ENCODE data around the gene USP17L17. TPM values are rescaled to one million over a fixed set of nuclear protein-coding genes. Genes with fewer than 3 reads are reported as not detected.
"Not testable (repeated sequence)": the region's sequence is repeated elsewhere in the genome, so short reads cannot be mapped to it uniquely, and the experiment has no call there.

USP17L17 gene, protein sequence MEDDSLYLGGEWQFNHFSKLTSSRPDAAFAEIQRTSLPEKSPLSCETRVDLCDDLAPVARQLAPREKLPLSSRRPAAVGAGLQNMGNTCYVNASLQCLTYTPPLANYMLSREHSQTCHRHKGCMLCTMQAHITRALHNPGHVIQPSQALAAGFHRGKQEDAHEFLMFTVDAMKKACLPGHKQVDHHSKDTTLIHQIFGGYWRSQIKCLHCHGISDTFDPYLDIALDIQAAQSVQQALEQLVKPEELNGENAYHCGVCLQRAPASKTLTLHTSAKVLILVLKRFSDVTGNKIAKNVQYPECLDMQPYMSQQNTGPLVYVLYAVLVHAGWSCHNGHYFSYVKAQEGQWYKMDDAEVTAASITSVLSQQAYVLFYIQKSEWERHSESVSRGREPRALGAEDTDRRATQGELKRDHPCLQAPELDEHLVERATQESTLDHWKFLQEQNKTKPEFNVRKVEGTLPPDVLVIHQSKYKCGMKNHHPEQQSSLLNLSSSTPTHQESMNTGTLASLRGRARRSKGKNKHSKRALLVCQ
- total RNA-seq: not detected in 2 replicates
- total RNA-seq (2013): not detected
- polyA plus RNA-seq: not detected in 2 replicates
- not detected in 2 replicates for polyA minus RNA-seq

DNA sequence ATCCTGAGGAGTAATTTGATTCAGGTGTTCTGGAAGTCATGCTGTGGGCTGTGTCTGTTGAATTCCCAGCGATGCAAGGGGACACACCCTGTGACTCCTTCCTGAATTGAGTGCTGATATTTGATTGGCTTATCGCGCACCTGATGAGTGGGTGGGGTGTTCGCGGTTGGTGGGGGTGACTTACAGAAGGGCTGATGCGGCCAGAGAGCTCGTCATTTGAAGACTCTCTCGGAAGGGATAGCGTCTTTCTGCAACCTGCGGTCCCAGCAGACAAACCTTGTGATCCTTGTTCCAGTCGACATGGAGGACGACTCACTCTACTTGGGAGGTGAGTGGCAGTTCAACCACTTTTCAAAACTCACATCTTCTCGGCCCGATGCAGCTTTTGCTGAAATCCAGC, at the start of gene USP17L17:
Gene USP17L17 (plus strand): TSS at position 301 of the 400 bp plus-strand sequence. CDS start 0 bp downstream, at position 301.
- H3K27ac ChIP-seq (ENCODE audit: low read length in 2 of 2); intact Hi-C loops (cut with micrococcal nuclease); H3K9me3 Mint-ChIP-seq (ENCODE audit: insufficient read depth); H3K27ac Mint-ChIP-seq; CTCF ChIA-PET; H3K4me1 Mint-ChIP-seq; H3K4me3 ChIP-seq (ENCODE audit: control extremely low read depth in 1 of 5, extremely low read depth in 1 of 5, insufficient read depth in 1 of 5, low read depth in 2 of 5, low read length in 4 of 5); POLR2A ChIA-PET; H3K4me1 ChIP-seq (ENCODE audit: control insufficient read depth in 2 of 2, insufficient read depth in 2 of 2, low read length in 2 of 2); H3K79me2 ChIP-seq (ENCODE audit: control insufficient read depth, insufficient read depth, low read length); H3K9me3 ChIP-seq (ENCODE audit: control extremely low read depth in 1 of 3, control insufficient read depth in 2 of 3, insufficient read depth in 1 of 3, low read length in 2 of 3); H3K9ac ChIP-seq (ENCODE audit: low read length); H2AFZ ChIP-seq (ENCODE audit: insufficient read depth, low read depth, low read length, poor library complexity, severe bottlenecking); H3K4me2 ChIP-seq (replicated peaks; ENCODE audit: low read depth, low read length, poor library complexity, severe bottlenecking); H3K4me3 Mint-ChIP-seq; H3K27me3 Mint-ChIP-seq; H3K36me3 ChIP-seq (replicated peaks in 1 of 2; ENCODE audit: control extremely low read depth in 1 of 2, control insufficient read depth in 1 of 2, extremely low read depth in 1 of 2, insufficient read depth in 2 of 2, low read length in 1 of 2); DNase-seq; ATAC-seq (ENCODE audit: low read depth); H3K27me3 ChIP-seq (replicated peaks in 1 of 4; ENCODE audit: control extremely low read depth in 1 of 4, control insufficient read depth in 3 of 4, insufficient read depth in 4 of 4, low read length in 3 of 4); H4K20me1 ChIP-seq (ENCODE audit: control insufficient read depth, insufficient read depth, low read length, poor library complexity, severe bottlenecking): not testable (repeated sequence)
- WGBS (ENCODE audit: insufficient coverage): no CpG with 5 or more reads among the region's 14 CpGs

DNA sequence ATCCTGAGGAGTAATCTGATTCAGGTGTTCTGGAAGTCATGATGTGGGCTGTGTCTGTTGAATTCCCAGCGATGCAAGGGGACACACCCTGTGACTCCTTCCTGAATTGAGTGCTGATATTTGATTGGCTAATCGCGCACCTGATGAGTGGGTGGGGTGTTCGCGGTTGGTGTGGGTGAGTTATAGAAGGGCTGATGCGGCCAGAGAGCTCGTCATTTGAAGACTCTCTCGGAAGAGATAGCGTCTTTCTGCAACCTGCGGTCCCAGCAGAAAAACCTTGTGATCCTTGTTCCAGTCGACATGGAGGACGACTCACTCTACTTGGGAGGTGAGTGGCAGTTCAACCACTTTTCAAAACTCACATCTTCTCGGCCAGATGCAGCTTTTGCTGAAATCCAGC, 33.3 kb upstream of the USP17L17 start, which contains the start of gene USP17L10:
Gene USP17L10 (plus strand): TSS at position 301 of the 400 bp plus-strand sequence. CDS start 0 bp downstream, at position 301.
- H3K36me3 ChIP-seq (replicated peaks in 1 of 2; ENCODE audit: control extremely low read depth in 1 of 2, control insufficient read depth in 1 of 2, extremely low read depth in 1 of 2, insufficient read depth in 2 of 2, low read length in 1 of 2); H2AFZ ChIP-seq (ENCODE audit: insufficient read depth, low read depth, low read length, poor library complexity, severe bottlenecking); H3K4me1 ChIP-seq (ENCODE audit: control insufficient read depth in 2 of 2, insufficient read depth in 2 of 2, low read length in 2 of 2); CTCF ChIA-PET; H3K4me3 ChIP-seq (ENCODE audit: control extremely low read depth in 1 of 5, extremely low read depth in 1 of 5, insufficient read depth in 1 of 5, low read depth in 2 of 5, low read length in 4 of 5); H3K27ac Mint-ChIP-seq; H3K4me2 ChIP-seq (replicated peaks; ENCODE audit: low read depth, low read length, poor library complexity, severe bottlenecking); H3K4me1 Mint-ChIP-seq; H3K9me3 ChIP-seq (ENCODE audit: control extremely low read depth in 1 of 3, control insufficient read depth in 2 of 3, insufficient read depth in 1 of 3, low read length in 2 of 3); H3K9ac ChIP-seq (ENCODE audit: low read length); H3K4me3 Mint-ChIP-seq; intact Hi-C loops (cut with micrococcal nuclease); H3K79me2 ChIP-seq (ENCODE audit: control insufficient read depth, insufficient read depth, low read length); ATAC-seq (ENCODE audit: low read depth); H3K27ac ChIP-seq (ENCODE audit: low read length in 2 of 2); H3K9me3 Mint-ChIP-seq (ENCODE audit: insufficient read depth); POLR2A ChIA-PET; DNase-seq; H3K27me3 Mint-ChIP-seq; H3K27me3 ChIP-seq (replicated peaks in 1 of 4; ENCODE audit: control extremely low read depth in 1 of 4, control insufficient read depth in 3 of 4, insufficient read depth in 4 of 4, low read length in 3 of 4); H4K20me1 ChIP-seq (ENCODE audit: control insufficient read depth, insufficient read depth, low read length, poor library complexity, severe bottlenecking): not testable (repeated sequence)
- 90% methylated on average over 3 of the region's 13 CpGs for WGBS (ENCODE audit: insufficient coverage)

DNA sequence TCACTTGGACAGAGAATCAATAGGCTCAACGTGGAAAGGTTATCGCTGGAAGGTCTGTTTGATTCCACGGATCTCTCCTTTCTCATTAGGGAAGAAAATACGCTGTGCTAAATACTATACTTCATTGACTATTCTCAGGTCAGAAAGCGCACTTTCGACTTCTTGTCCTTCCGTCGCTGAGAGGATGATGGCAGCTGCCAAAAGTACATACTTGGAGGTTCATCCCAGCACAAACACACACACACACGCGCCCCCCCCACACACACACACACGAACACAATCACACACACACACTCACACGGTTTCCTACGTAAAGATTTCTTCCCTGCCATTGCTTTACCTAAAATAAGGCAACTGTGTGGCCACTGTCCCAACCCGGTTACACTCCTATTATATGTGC, 29.0 kb upstream of the USP17L17 start:
- ATAC-seq (ENCODE audit: low read depth); H3K9me3 Mint-ChIP-seq (ENCODE audit: insufficient read depth); H3K79me2 ChIP-seq (ENCODE audit: control insufficient read depth, insufficient read depth, low read length); H3K4me3 ChIP-seq (ENCODE audit: control extremely low read depth in 1 of 5, extremely low read depth in 1 of 5, insufficient read depth in 1 of 5, low read depth in 2 of 5, low read length in 4 of 5); H3K4me1 Mint-ChIP-seq; H3K9me3 ChIP-seq (ENCODE audit: control extremely low read depth in 1 of 3, control insufficient read depth in 2 of 3, insufficient read depth in 1 of 3, low read length in 2 of 3); H3K27ac ChIP-seq (ENCODE audit: low read length in 2 of 2); intact Hi-C loops (cut with micrococcal nuclease); H3K27ac Mint-ChIP-seq; POLR2A ChIA-PET; H3K36me3 ChIP-seq (replicated peaks in 1 of 2; ENCODE audit: control extremely low read depth in 1 of 2, control insufficient read depth in 1 of 2, extremely low read depth in 1 of 2, insufficient read depth in 2 of 2, low read length in 1 of 2); H3K9ac ChIP-seq (ENCODE audit: low read length); H3K27me3 ChIP-seq (replicated peaks in 1 of 4; ENCODE audit: control extremely low read depth in 1 of 4, control insufficient read depth in 3 of 4, insufficient read depth in 4 of 4, low read length in 3 of 4); H3K4me3 Mint-ChIP-seq; CTCF ChIA-PET; H3K27me3 Mint-ChIP-seq; H3K4me1 ChIP-seq (ENCODE audit: control insufficient read depth in 2 of 2, insufficient read depth in 2 of 2, low read length in 2 of 2); H3K4me2 ChIP-seq (replicated peaks; ENCODE audit: low read depth, low read length, poor library complexity, severe bottlenecking); H4K20me1 ChIP-seq (ENCODE audit: control insufficient read depth, insufficient read depth, low read length, poor library complexity, severe bottlenecking); H2AFZ ChIP-seq (ENCODE audit: insufficient read depth, low read depth, low read length, poor library complexity, severe bottlenecking); DNase-seq: not testable (repeated sequence)
- WGBS (ENCODE audit: insufficient coverage): 97% methylated on average over 5 of the region's 14 CpGs

DNA sequence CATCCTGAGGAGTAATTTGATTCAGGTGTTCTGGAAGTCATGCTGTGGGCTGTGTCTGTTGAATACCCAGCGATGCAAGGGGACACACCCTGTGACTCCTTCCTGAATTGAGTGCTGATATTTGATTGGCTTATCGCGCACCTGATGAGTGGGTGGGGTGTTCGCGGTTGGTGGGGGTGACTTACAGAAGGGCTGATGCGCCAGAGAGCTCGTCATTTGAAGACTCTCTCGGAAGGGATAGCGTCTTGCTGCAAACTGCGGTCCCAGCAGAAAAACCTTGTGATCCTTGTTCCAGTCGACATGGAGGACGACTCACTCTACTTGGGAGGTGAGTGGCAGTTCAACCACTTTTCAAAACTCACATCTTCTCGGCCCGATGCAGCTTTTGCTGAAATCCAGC, 28.6 kb upstream of the USP17L17 start, which contains the start of gene USP17L11:
Gene USP17L11 (plus strand): TSS at position 301 of the 400 bp plus-strand sequence. CDS start 0 bp downstream, at position 301.
- H3K4me1 Mint-ChIP-seq; H3K27me3 Mint-ChIP-seq; H3K4me3 Mint-ChIP-seq; ATAC-seq (ENCODE audit: low read depth); H3K4me3 ChIP-seq (ENCODE audit: control extremely low read depth in 1 of 5, extremely low read depth in 1 of 5, insufficient read depth in 1 of 5, low read depth in 2 of 5, low read length in 4 of 5); H3K36me3 ChIP-seq (replicated peaks in 1 of 2; ENCODE audit: control extremely low read depth in 1 of 2, control insufficient read depth in 1 of 2, extremely low read depth in 1 of 2, insufficient read depth in 2 of 2, low read length in 1 of 2); H3K9ac ChIP-seq (ENCODE audit: low read length); H3K4me2 ChIP-seq (replicated peaks; ENCODE audit: low read depth, low read length, poor library complexity, severe bottlenecking); H3K27me3 ChIP-seq (replicated peaks in 1 of 4; ENCODE audit: control extremely low read depth in 1 of 4, control insufficient read depth in 3 of 4, insufficient read depth in 4 of 4, low read length in 3 of 4); H4K20me1 ChIP-seq (ENCODE audit: control insufficient read depth, insufficient read depth, low read length, poor library complexity, severe bottlenecking); POLR2A ChIA-PET; H3K4me1 ChIP-seq (ENCODE audit: control insufficient read depth in 2 of 2, insufficient read depth in 2 of 2, low read length in 2 of 2); H3K27ac Mint-ChIP-seq; H3K79me2 ChIP-seq (ENCODE audit: control insufficient read depth, insufficient read depth, low read length); intact Hi-C loops (cut with micrococcal nuclease); H3K27ac ChIP-seq (ENCODE audit: low read length in 2 of 2); CTCF ChIA-PET; DNase-seq; H3K9me3 ChIP-seq (ENCODE audit: control extremely low read depth in 1 of 3, control insufficient read depth in 2 of 3, insufficient read depth in 1 of 3, low read length in 2 of 3); H3K9me3 Mint-ChIP-seq (ENCODE audit: insufficient read depth); H2AFZ ChIP-seq (ENCODE audit: insufficient read depth, low read depth, low read length, poor library complexity, severe bottlenecking): not testable (repeated sequence)
- WGBS (ENCODE audit: insufficient coverage): no CpG with 5 or more reads among the region's 14 CpGs

Measured in B cell (primary cell).